Measurements from ENCODE around the gene LCE1B.
A peak's percentile ranks its signal among the peaks of the same experiment; 100 is the strongest.

Gene LCE1B

GRCh38 chr1:152811671-152812070 lies at the start of gene LCE1B:
Gene LCE1B (plus strand): TSS chr1:152811971. CDS start chr1:152812447, 476 bp downstream.
- no peak for DNase-seq

GRCh38 chr1:152768847-152769533 lies 42.8 kb upstream of the LCE1B start:
- no peak for DNase-seq

- no peak for DNase-seq
These were observed 41.4 kb upstream of the LCE1B start for GRCh38 chr1:152770411-152770810.

GRCh38 chr1:152774875-152775274 lies 36.9 kb upstream of the LCE1B start, which contains the start of gene LCE1F:
Gene LCE1F (plus strand): TSS chr1:152775140. CDS start chr1:152776372, 1,232 bp downstream.
- DNase-seq: no peak

- no peak for DNase-seq
These were observed 35.4 kb upstream of the LCE1B start for GRCh38 chr1:152776361-152776760.

- DNase-seq: peak in 1 of 2 experiments; percentile 20
These were observed 34.1 kb upstream of the LCE1B start for GRCh38 chr1:152777510-152778137.

- no peak for DNase-seq
These were observed 28.7 kb upstream of the LCE1B start for GRCh38 chr1:152783095-152783494.

GRCh38 chr1:152786077-152786476 lies 25.7 kb upstream of the LCE1B start, which contains the start of gene LCE1E:
Gene LCE1E (plus strand): TSS chr1:152786257. CDS start chr1:152787300, 1,043 bp downstream.
- DNase-seq: no peak

GRCh38 chr1:152795686-152796085 lies 16.1 kb upstream of the LCE1B start:
- no peak for DNase-seq

GRCh38 chr1:152796421-152796820 lies 15.3 kb upstream of the LCE1B start, which contains the start of gene LCE1D:
Gene LCE1D (plus strand): TSS chr1:152796721. CDS start chr1:152797795, 1,074 bp downstream.
- DNase-seq: no peak

- DNase-seq: no peak
These were observed 10.4 kb upstream of the LCE1B start for GRCh38 chr1:152801333-152801732.

- DNase-seq: no peak
These were observed 5.2 kb upstream of the LCE1B start, which contains the start of gene LCE1C for GRCh38 chr1:152806576-152806975. Gene LCE1C (minus strand): TSS chr1:152806651. CDS start chr1:152805478, 1,173 bp downstream.

- DNase-seq: no peak
These were observed 721 bp upstream of the LCE1B start for GRCh38 chr1:152811050-152811449.

- no peak for DNase-seq
These were observed 5.5 kb downstream of the LCE1B start for GRCh38 chr1:152817309-152817708.

GRCh38 chr1:152823294-152823693 lies 11.5 kb downstream of the LCE1B start:
- DNase-seq: no peak

GRCh38 chr1:152824964-152825363 lies 13.2 kb downstream of the LCE1B start:
- no peak for DNase-seq

- DNase-seq: no peak
These were observed 15.4 kb downstream of the LCE1B start, which contains the start of gene LCE1A for GRCh38 chr1:152827173-152827572. Gene LCE1A (plus strand): TSS chr1:152827473. CDS start chr1:152827473, 0 bp downstream.

GRCh38 chr1:152836870-152837269 lies 25.1 kb downstream of the LCE1B start:
- no peak for DNase-seq

- no peak for DNase-seq
These were observed 30.8 kb downstream of the LCE1B start, which contains the start of gene LCE6A for GRCh38 chr1:152842556-152842955. Gene LCE6A (plus strand): TSS chr1:152842856. CDS start chr1:152843521, 665 bp downstream.

- no peak for DNase-seq
These were observed 43.9 kb downstream of the LCE1B start for GRCh38 chr1:152855661-152856060.

- no peak for DNase-seq
These were observed 46.3 kb downstream of the LCE1B start for GRCh38 chr1:152858062-152858461.

GRCh38 chr1:152859696-152860095 lies 47.9 kb downstream of the LCE1B start, which contains the start of gene LCE7A:
Gene LCE7A (plus strand): TSS chr1:152859996. CDS start chr1:152860698, 702 bp downstream.
- DNase-seq: no peak

GRCh38 chr1:152860129-152860528 lies 48.4 kb downstream of the LCE1B start:
- DNase-seq: no peak

- no peak for DNase-seq
These were observed 49.6 kb downstream of the LCE1B start for GRCh38 chr1:152861374-152861773.
